ENCODE results near the gene VPS8.

The VPS8 gene

DNA sequence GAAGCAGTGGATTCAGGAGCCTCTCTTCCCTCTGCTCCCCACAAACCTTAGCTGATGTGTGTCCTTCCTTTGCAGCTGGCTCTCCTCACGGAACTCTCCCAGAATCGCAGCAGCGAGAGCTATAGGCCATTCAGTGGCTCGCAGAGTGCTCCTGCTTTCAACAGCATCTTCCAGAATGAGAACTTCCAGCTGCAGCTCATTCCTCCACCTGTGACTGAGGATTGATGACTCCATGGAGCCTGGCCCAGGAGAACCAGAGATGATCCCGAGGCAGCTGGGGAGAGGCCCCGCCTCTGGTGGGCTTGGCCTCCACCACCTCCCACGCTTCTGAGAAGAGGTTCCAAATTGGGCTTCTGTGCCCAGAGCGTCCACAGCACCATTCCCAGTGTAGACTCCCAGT, 239.8 kb downstream of the VPS8 start:
- DNase-seq (ENCODE audit: low read depth, low spot score): no peak

- no peak for DNase-seq (ENCODE audit: low read depth, low spot score)
These were observed 240.7 kb downstream of the VPS8 start for GRCh38 chr3:185052631-185053030.

DNA sequence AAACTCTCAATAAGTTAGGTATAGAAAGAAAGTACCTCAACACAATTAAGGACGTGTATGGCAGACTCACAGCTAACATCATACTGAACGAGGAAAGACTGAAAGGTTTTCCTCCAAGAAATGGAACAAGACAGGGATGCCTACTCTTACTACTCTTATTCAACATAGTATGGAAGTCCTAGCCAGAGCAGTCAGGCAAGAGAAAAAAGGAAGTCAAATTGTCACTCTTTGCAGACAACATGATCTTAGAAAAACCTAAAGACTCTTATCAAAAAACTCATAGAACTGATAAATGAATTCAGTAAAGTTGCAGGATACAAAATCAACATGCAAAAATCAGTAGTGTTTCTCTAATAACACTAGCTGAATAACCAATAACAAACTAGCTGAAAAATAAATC, 244.9 kb downstream of the VPS8 start:
- DNase-seq (ENCODE audit: low read depth, low spot score): no peak

DNA sequence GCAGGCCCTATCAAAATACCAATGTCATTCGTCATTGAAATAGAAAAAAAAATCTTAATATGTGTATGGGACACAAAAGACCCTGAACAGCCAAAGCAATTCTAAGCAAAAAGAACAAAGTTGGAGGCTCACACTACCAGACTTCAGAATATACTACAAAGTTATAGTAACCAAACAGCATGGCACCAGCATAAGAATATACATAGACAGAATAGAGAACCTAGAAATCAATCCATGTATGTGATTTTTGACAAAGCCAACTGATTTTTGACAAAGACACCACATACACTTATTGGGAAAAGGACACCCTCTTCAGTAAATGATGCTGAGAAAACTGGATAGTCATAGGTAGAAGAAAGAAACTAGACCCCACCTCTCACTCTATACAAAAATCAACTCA, 245.9 kb downstream of the VPS8 start:
- DNase-seq (ENCODE audit: low read depth, low spot score): no peak

GRCh38 chr3:185058796-185059195, 246.8 kb downstream of the VPS8 start:
- DNase-seq (ENCODE audit: low read depth, low spot score): no peak

- no peak for DNase-seq (ENCODE audit: low read depth, low spot score)
These were observed 247.8 kb downstream of the VPS8 start for GRCh38 chr3:185059766-185060165.

DNA sequence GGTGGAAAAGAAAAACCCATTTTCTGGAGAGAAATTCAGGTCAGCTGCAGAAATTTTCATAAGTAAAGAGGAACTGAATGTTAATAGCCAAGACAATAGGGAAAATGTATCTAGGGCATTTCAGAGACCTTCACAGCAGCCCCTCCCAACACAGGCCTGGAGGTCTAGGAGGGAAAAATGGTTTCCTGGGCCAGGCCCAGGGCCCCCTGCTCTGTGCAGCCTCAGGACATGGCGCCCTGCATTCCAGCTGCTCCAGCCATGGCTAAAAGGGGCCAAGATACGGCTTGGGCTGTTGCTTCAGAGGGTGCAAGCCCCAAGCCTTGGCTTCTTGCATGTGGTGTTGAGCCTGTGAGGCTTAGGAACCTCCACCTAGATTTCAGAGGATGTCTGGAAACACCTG, 248.7 kb downstream of the VPS8 start:
- DNase-seq (ENCODE audit: low read depth, low spot score): no peak

GRCh38 chr3:185062191-185062590, 250.2 kb downstream of the VPS8 start:
- no peak for DNase-seq (ENCODE audit: low read depth, low spot score)

DNA sequence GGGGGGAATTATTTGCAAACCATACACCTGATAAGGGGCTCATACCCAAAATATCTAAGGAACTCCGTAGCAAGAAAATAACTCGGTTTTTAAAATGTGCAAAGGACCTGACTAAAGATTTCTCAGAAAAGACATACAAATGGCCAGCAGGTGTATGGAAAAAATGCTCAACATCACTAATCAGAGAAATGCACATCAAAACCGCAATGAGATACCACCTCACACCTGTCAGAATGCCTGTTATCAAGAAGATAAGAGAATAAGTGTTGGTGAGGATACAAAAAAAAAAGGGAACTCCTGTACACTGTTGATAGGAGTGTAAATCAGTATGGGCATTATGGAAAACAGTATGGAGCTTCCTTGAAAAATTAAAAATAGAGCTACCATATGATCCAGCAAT, 251.5 kb downstream of the VPS8 start:
- DNase-seq (ENCODE audit: low read depth, low spot score): no peak

GRCh38 chr3:185065059-185065458, 253.1 kb downstream of the VPS8 start:
- DNase-seq (ENCODE audit: low read depth, low spot score): no peak

- DNase-seq (ENCODE audit: low read depth, low spot score): no peak
These were observed 254.3 kb downstream of the VPS8 start for GRCh38 chr3:185066251-185066650.

DNA sequence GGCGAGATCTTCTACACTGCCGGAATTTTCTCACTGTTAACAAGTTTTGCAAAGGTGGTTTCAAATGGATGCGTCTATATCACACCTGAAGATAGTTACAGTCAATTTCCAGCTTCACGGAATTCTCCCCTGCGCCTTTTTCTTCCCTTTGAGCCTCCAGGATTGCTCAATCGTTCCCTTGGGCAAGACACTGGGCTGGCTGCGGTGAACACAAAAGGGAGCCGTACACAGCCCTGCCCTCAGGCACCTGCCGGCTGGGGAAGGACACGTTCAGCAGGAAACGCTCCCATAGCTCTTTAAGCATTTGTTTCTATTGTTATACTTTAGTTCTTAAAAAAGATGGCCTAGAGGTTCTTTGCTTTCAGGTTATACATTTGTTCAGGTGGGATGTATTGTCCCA, 255.2 kb downstream of the VPS8 start:
- DNase-seq (ENCODE audit: low read depth, low spot score): no peak

- no peak for DNase-seq (ENCODE audit: low read depth, low spot score)
These were observed 257.4 kb downstream of the VPS8 start for GRCh38 chr3:185069037-185070030.

DNA sequence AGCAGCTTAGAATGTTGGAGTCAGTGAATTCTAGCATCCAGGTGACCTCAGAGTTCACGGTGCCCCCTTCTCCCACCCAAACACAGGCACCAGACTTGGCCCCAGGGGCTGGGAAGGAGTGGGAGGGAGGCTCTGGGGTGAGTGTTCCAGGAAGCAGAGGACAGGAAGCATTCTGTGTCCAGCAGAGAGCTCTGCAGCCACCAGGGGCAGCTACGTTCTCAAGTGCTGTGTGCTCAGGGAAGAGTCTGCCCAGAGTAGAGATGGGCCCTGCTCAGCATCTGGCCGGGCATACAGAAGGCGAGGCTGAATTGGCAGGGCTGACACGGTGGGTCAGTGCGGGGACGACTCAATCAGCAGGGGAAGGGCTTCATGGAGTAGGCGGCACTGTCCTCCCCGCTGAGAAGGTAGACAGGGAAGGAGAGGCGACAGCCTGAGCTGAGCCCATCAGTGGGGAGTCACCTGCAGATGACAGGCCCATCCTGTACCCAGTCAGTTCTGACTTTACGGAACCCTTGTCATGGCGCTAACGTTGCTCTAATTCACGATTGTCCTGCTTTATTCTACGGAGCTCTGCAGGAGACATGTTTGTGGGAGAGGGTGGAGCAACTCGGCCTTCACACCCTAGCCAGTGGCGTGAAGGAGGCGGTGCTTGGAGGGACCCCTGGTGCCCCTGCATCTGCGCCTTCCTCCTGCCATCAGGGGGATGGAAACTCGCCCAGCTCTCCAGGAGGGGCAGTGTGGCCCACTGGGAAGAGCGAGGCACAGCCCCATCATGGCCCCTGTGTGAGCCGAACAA, 258.7 kb downstream of the VPS8 start:
- no peak for DNase-seq (ENCODE audit: low read depth, low spot score)

- DNase-seq (ENCODE audit: low read depth, low spot score): no peak
These were observed 259.4 kb downstream of the VPS8 start for GRCh38 chr3:185071287-185071800.

- DNase-seq (ENCODE audit: low read depth, low spot score): no peak
These were observed 263.6 kb downstream of the VPS8 start for GRCh38 chr3:185075547-185075946.

DNA sequence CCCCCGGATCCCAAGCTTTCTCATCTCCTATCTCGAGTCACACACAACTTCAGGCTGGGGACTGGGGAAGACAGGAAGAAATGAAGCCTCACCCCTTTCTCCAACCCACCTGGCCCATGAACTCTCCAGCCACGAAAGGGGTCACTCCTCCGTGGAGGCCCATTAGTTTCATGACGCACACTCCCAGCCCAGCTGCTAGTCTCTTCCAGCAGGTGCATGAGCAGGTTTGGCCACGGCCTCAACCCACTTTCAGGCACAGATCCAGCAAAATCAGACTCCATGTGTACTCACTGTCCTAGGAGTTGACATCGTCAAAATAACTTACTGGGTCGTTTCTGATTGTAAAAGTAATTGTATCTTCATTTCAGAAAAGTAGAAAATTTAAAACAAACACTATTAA, 264.3 kb downstream of the VPS8 start:
- DNase-seq (ENCODE audit: low read depth, low spot score): no peak

GRCh38 chr3:185079625-185080024, 267.7 kb downstream of the VPS8 start:
- DNase-seq (ENCODE audit: low read depth, low spot score): no peak

- no peak for DNase-seq (ENCODE audit: low read depth, low spot score)
These were observed 269.6 kb downstream of the VPS8 start for GRCh38 chr3:185081521-185081920.

GRCh38 chr3:185082149-185082548, 270.2 kb downstream of the VPS8 start:
- DNase-seq (ENCODE audit: low read depth, low spot score): no peak

DNA sequence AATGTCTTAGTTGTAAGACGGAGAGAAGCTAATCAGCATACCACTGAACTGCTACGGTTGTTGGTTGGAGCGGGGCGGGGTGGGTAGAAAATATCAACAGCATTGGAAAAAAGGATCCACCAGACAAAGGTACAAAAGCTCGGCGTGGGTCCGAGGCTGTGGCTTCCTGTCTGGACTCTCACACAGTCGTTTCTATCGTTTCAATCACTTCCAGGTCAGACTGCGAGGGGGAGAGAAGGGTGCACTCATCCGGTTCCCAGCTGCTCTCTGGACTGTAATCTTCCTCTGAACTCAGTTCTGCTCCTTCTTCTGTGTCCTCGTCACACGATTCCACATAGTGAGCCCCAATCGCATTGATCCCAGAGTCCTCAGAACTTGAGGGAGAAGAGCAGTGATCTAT, 270.9 kb downstream of the VPS8 start:
- DNase-seq (ENCODE audit: low read depth, low spot score): no peak

DNA sequence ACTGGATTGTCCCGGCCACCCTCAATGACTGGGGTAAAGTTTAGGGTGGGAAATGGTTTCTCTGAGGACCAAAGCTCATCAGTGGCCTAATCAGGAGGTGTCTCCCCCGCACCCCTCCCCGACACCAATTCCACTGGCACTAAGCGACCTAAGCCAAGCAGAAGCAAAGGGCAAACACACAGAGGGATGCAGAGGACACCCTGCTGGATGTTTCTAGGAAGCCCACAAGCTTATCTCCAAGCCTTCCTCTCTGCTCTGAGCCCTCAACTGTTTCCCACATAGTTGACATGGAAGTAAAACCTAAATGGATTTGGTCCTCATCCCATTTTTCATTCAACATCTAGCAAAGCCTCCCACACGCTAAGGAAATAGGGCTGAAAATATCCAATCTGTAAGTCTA, 272.4 kb downstream of the VPS8 start:
- DNase-seq (ENCODE audit: low read depth, low spot score): no peak

- DNase-seq (ENCODE audit: low read depth, low spot score): no peak
These were observed 272.9 kb downstream of the VPS8 start for GRCh38 chr3:185084901-185085300.
